NB4 (cell line): Measurements from ENCODE around the gene COPS6.

Experiments
- CTCF ChIP-seq: IDR thresholded peaks from one replicate; pipeline ENCODE4 v1.5.1; 2012; ENCODE audit warnings: low read depth, low read length
- MAX ChIP-seq: IDR thresholded peaks from 2 replicates; pipeline ENCODE4 v1.6.1; 2011; ENCODE audit warnings: low read depth, low read length

DNA sequence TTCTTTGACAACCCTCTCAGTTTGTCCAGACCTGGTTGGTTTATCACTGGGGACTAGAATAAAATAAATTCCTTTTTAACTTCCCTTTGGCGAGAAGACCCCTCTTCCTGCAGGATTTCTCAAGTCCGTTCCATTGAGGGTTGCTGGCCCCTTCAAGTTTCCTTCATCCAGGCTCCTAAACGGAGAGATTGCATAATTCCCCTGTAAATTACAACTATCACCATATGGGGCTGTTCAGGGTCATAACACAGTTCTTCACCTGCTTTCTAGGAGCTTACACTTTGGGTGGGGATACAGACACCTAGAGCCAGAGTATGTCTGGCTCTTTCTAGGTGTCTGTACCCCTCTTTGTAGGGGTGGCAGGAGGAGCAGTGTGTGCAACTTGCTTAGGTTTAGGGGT lies 3.3 kb upstream of the COPS6 start:
- TF ChIP-seq CTCF = no peak
- no peak for TF ChIP-seq MAX
